Measurements from ENCODE around the gene GTF2A1L.
"Not testable (repeated sequence)": the region's sequence is repeated elsewhere in the genome, so short reads cannot be mapped to it uniquely, and the experiment has no call there.

Gene GTF2A1L, protein sequence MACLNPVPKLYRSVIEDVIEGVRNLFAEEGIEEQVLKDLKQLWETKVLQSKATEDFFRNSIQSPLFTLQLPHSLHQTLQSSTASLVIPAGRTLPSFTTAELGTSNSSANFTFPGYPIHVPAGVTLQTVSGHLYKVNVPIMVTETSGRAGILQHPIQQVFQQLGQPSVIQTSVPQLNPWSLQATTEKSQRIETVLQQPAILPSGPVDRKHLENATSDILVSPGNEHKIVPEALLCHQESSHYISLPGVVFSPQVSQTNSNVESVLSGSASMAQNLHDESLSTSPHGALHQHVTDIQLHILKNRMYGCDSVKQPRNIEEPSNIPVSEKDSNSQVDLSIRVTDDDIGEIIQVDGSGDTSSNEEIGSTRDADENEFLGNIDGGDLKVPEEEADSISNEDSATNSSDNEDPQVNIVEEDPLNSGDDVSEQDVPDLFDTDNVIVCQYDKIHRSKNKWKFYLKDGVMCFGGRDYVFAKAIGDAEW

DNA sequence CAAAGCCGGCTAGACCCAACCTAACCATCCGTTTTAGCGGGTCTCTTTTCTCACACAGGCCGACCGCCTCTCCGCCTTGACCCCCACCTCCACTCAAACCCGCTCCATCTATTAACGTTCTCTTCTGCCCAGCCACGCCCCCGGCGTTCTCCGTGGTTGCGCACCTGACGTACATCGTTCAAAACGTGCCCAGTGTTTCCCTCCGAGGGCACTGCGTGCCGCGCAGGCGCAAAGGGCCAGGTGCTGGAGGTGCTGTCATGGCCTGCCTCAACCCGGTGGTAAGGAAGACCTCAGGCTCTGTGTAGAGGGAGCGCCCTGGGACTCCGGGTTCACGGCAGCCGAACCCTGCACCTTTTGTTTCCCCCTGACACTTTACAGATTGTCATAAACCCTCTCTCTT is at the start of gene GTF2A1L:
GTF2A1L (plus strand) TSS at position 239 of the 400 bp plus-strand sequence; CDS start at position 258, 19 bp downstream.
- no peak for FAIRE-seq

DNA sequence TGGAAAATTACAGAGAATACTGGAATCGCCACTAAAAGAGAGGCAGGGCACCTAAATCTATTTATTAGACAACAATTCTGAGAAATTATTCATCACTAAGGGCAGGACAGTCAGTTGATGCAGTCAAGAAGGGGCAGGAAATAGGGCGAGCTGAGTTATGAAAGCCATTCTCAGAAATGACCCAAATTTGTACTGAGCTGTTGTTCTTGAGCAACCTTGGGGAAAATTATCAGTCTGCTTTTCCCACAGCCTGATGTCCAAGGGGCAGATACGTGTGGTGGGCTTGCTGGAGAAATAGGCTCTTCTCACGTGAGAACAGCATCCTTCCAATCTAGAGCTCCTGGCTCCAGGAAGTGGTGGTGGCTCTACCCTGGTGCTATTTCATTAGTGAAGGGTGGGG is 49.1 kb upstream of the GTF2A1L start:
- no peak for FAIRE-seq

DNA sequence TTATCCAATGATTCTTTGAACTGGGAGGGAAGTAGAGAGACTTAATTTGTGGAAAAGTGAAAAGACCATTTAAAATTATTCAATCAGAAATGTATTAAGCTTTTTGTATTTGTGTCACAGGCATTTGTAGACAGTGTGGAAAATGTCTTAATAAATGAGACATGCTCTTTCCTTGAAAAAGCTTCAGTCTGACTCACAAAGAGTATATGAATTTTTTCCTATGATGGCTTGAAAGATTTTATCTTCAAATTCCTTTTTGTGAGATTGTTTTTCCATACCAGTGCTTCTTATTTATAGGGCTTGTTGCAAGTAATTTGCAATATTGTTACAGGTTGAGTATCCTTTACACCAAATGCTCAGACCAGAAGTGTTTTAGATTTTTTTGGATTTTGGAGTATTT is 48.2 kb upstream of the GTF2A1L start:
- FAIRE-seq = no peak

DNA sequence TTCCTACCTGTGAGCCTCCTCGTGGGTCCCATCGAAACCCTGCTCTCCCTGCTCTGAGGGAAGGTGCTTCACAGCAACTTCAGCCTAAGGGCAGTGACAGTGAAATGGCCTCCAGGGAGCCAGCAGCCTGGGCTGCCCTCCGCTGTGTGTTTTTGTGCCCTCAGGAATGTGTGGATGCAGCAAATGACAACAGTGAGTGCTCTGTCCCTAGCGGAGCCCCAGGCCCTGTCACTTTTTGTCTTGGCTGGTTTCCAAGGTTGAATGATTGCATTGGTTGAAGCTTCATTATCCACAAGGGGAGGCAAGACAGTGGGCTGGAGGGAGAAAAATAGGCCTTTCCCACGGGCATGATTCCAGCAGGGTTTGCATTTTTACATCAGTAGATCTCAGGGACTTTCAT is 44.8 kb upstream of the GTF2A1L start:
- FAIRE-seq = no peak

DNA sequence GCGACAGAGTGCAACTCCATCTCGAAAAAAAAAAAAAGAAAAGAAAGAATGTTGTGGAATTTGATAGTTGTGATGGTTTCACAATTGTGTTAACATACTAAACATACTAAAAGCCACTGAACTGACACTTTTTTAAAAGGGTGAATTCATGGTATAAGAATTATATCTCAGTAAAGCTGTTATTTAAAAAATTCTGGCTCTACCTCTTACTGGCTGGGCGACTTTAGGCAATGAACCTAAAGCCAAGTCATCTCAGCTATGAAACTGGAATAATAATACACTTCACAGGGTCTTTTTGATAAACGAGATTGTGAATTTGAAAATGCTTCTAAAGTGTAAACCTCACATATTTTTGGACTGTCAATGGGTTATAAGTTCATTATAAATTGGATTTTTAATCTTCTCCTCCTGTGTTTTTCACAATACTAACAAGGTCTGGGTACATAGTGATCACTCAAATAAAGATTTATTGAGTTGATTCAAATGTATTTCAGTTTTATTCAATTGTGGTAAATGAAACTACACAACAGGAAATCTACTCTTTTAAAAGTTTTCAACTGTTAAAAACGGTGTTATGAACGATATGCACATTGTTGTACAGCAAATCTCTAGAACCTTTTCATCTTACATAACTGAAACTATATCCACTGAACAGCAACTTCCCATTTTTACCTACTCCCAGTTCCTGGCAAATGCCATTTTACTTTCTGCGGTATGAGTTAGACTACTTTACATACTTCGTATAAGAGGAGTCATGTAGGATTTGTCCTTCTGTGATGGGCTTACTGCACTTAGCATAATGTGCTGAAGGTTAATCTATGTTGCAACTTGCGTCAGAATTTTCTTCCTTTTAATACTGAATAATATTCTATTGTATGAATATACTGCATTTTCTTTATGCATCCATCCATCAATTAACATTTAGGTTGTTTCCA is 43.0 kb upstream of the GTF2A1L start:
- FAIRE-seq = no peak

DNA sequence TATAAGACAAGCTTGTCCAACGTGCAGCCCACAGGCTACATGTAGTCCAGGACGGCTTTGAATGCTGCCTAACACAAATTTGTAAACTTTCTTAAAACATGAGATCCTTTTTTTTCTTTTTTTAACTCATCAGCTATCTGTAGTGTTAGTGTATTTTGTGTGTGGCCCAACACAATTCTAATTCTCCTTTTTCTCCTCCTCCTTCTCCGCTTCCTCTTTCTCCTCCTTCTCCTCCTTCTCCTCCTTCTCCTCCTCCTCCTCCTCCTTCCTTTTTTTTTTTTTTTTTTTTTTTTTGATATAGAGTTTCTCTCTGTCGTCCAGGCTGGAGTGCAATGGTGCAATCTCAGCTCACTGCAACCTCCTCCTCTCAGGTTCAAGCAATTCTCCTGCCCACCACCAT is 39.3 kb upstream of the GTF2A1L start:
- no peak for FAIRE-seq

DNA sequence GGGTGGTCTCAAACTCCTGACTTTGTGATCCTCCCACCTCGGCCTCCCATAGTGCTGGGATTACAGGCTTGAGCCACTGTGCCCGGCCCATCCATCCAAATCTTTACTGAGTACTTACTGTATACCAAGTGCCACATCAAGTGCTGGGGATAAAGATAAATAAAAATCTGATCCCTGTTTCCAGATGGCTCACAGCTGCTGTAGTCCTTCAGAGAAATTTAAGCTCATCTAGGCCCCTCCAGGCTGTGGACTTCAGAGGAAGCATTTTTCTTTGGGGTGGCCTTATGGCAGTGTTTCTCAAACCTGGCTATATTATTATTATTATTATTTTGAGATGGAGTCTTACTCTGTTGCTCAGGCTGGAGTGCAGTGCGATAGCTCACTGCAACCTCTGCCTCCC is 33.7 kb upstream of the GTF2A1L start:
- FAIRE-seq = no peak

DNA sequence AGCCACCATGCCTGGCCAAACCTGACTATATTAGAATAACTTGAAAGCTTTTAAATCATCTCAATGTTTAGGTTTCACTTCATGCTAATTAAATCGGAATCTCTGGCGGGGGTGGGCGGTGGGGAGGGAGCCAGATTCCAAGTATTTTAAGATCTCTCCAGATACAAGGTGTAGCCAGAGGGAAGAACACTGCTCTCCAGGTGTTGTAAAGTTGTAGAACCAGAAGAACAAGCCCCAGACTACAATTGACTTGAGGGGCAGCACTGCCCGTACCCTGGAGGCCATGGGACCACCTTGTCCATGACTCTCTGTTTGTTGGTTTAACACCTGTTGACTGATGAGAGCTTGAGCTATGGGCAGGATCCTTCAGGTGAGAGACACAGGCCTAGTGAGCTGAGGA is 33.1 kb upstream of the GTF2A1L start:
- no peak for FAIRE-seq

DNA sequence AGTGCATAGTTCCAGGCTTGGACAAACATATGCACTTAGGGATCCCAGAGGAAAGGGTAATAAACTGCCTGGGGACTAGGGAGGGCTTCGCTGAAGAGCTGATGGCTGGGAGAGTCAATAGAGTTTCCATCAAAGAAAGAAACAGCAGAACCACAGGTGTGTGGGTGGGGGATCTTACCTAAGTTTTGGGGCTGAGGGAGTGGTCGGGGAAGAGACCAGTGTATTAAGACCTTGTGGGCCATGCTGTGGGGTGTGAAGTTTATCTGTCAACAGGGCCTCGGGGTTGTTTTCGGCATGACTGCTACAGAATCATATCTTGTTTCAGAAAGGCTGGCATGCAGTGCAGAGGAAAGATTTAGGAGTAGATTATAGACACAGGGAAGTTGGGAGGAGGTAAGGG is 31.2 kb upstream of the GTF2A1L start:
- no peak for FAIRE-seq

DNA sequence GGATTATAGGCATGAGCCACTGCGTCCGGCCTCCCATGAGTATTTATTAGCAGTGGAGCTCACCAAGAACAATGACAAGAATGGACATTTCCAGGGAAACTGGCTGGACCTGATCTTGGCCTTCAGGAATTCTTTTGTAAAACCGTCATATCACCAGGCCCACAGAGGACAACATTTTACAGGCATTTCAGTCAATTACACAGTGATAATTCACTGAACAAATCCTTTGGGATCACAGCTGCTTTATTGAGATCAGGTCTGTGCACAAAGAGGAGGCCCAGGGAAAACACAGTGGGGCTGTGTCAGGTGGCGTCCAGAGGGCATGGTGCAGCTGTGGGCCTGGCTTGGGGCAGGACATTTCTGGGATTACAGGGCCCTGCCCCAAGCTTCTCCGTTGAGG is 30.1 kb upstream of the GTF2A1L start:
- FAIRE-seq = no peak

DNA sequence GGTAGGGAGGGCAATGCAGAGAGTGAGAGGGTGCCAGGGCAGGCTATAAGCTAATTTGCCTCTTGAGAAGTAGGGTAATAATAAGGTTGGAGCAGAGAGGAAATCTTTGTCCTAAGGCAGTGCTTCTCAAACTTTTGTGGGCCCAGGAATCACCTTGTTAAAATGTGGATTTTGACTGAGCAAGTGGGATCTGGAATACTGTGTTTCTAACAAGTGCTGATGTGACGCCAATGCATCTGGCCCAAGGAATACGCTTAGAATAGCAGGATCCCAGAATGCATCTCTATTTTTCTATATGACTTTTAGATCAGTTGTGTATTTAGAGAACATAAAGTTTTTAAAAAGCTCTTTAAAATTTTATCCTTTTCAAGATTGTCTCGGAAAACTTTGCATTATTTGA is 29.7 kb upstream of the GTF2A1L start:
- FAIRE-seq = no peak

DNA sequence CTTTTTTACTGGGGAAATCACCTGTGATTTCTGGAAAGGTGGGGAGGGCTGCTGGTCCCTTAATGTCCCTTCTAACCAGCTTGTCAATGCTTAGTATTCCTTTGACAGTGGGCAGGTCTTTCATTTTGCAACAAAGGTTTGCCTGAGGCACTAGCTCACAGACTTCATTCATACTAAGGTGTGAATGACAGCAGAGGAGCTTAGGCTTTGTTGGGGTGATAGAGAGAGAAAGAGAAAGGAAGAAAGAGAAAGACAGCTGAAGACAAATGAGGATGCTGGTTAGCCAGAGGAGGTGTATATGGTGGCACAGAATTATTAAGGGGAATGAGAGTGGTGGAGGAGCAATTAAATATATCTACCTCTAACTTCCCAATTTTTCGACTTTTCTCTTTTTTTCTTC is 28.9 kb upstream of the GTF2A1L start:
- FAIRE-seq = no peak

DNA sequence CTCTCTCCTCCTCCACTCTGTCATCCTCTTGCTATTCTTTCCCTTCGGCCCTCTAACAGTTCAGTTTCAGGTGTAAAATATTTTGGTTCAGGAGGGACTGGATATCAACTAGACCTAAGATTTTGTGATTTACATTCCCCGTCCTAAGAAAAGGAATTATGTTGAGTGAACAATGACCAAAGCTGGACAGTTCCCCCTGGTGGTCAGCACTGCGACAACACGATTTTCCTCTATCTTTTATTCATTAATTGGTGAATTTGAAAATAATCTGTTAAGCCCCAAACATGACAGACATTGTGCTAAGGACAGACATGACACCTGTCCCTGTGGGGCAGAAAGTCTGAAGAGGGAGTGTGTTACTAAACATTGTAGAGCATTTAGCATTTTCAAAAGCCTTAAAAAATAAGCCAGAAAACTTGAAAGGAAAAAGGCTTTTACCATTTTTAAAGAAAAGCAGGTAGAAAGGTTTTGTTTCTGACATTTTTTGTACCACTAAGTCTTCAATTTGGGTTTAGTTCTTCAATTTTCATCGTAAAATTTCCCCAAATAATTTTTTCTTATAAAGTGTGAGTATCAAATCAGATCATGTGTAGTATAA is 28.4 kb upstream of the GTF2A1L start:
- FAIRE-seq = peak; percentile 52

DNA sequence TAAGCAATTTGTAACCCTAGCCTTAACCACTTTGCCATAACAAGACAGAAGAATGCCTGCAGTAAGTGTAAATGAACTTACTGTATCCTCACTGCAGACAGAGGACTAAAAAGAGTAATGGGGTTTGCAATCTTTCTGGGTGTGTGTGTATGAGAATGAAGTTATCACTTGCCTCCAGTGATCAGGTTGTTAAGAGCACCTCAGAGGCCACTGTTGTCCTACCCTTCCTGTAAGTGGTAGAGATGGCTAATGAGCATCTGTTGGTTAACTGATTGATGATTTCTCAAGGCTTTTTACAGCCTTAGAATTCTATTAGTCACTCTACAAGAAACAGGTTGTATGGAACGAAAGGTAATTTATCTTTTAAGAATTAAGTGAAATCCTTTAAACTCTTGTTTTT is 27.6 kb upstream of the GTF2A1L start:
- FAIRE-seq = no peak

DNA sequence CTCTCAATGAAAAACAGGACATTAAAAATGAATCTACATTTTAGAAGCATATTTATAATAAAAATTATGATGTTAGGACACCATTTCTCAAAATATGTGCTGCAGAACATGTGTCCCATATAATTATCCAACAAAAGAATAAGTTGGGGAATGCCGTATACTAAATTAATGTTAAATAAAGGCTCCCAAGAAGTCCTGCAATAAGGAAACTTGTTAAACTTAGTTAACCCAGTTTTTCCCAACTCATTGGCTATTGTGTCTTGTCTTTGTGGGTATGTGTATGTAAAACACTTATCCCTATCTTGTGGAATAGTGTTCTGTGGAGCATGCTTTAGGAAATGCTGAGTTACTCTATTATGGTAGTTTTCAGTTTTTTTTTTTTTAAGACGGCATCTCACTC is 25.6 kb upstream of the GTF2A1L start:
- no peak for FAIRE-seq

DNA sequence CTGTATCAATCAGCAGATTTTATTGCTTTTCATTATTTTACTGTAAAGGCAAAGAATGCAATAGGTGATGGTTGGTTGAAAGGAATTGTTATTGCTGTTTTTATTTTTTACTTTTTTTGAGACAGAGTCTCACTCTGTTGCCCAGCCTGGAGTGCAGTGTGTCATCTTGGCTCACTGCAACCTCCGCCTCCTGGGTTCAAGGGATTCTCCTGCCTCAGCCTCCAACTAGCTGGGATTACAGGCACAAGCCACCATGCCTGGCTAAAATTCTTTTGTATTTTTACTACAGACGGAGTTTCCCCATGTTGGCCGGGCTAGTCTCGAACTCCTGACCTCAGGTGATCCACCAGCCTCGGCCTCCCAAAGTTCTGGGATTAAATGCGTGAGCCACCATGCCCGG is 20.9 kb upstream of the GTF2A1L start:
- FAIRE-seq = not testable (repeated sequence)

DNA sequence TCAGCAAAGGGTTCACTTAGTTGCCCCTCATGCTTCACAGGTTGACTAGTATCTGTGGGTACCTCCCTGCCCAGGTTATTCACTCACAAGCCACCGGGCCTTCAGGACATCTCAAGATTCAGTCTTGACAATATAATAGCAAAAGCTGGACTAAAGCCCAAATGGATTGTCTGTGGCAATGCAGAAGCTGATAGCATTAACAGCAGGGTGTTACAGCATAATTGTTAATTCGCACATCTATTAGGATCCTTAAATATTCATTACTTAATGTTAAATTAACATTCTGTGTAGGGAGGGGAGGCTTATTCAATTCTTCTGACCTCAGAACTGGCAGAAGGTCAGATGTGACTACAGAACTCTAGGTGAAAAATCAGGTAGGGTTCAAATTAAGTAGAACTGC is 20.2 kb upstream of the GTF2A1L start:
- FAIRE-seq = no peak

DNA sequence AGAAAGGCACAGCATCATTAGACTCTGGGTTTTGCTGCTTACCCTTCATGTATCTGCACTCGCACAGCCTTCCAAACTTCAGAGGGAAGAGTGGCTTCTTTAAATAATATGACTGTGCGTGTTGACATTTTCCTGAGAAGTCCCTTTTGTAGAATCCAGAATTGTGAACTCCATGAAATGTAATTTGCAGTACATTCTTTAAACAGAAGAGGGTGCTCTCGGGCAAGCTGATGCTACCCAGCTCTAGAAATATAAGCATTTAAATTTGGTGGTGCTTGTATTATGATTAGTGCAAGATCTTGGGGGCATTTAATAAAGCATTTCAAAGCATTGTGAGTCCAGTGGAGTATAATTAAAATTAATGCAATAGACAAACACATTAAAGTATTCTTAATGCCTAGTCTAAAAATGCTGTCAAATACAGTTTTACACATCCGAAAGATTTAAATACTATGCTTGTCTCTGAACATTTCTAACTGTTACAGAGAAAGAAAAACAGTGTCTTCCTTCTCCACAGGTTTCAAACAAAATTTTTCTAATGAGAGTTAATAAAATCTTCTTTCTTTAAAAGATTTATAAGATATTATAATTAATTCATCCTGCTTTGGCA is 17.3 kb upstream of the GTF2A1L start:
- peak; percentile 88 for FAIRE-seq

DNA sequence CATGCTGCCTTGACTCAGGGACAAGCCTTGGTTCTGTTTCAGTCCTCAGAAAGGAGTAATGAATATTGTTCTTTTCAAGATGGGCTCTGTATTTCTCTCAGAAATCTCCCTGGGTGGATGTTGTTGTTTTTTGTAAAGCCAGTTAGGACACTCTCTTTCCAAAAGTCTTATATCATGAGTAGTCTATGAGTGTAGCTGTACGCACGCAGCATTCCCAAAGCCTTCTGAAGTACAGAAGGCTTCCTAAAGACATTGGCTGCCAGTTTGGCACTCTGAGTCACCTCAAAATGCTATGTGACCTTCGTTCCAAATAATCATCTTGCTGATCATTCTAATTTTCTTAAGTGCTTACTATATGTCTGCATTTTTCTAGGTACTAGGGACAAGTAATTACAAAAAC is 16.7 kb upstream of the GTF2A1L start:
- FAIRE-seq = no peak

DNA sequence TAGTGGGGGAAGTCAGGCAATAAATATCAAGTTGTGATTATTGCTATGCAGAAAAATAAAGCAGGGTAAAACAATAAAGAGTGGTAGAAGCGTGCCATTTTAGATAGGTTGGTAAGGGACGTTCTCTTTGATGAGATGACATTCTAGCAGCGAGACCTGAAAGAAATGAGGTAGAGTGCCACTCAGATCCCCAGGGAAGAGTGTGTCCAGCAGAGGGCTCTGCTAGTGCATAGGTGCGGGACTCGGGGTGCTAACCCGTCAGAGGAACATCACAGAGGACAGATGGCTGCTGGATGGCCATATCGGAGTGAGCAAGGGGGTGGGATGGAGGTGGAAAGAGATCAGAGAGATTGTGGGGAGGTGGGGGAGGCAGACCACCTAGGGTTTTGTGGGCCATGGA is 16.3 kb upstream of the GTF2A1L start:
- no peak for FAIRE-seq

DNA sequence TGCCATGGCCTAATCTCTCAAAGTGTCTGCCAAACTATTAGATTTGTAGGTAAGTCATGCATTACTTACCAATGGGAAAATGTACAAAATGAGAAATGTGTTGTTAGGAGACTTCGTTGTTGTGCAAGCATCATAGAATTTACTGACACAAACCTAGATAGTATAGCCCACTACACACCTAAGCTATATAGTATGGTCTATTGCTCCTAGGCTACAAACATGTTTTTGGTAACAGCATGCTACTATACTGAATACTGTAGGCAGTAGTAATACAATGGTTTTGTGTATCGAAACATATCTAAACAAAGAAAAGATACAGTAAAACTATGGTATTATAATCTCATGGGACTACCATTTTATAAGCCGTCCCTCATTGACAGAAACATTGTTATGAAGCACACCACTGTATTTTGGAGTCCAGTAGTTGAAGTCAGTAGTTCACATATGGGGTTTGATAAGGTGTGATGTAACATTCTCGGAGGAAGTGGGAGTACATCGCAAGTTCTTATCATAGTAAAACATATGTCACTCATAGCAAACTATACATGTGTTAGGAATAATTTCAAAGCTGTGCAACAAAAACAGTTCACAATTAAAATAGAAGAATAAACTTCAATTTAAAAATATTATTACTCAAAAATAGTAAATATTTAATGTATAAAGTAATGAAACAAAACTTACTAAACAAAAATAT is 12.0 kb upstream of the GTF2A1L start:
- FAIRE-seq = no peak

DNA sequence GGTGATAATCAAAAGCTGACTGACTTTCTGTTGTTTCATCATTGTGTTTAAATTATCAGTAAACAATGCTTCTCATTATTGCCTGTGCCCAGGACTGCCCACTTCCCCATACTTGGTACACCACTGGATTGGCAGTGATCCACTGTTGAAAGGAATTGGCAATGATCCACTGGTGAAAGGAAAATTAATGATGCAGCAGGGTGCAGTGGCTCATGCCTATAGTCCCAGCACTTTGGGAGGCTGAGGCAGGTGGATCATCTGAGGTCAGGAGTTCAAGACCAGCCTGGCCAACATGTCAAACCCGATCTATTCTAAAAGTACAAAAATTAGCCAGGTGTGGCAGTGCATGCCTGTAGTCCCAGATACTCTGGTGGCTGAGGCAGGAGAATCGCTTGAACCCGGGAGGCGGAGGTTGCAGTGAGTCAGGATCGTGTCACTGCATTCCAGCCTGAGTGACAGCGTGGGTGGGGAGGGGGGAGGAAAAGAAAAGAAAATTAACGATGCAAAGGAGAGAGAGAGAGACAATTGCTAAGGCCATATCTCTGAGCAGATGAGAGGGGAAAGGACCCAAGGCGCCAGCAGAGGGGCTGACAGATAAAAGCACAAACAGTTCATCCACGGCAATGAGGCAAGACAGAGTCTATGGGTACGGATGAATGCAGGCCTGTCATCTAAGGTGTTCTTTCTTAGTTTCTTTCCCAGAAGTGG is 10.2 kb upstream of the GTF2A1L start:
- no peak for FAIRE-seq

All from TTC549 (cell line).